Tibial artery (tissue), 4 donors: ENCODE results near the gene PDE11A.

Experiments used
- DNase-seq, 2 donors: peaks; one replicate each; pipeline ENCODE4 v3.0.0-alpha.2; 2019
- H3K27ac ChIP-seq, 2 donors: fragments of 200-600 bp; sonication (generic) in 1 of 2; 1 replicate in 1 of 2; 2 replicates in 1 of 2; pipeline ENCODE4 v1.5.1; 2018 to 2019; ENCODE audit warnings: mild to moderate bottlenecking in 1 of 2
- H3K27me3 ChIP-seq, 2 donors: fragments of 200-600 bp; sonication (generic) in 1 of 2; one replicate each; pipeline versions ENCODE4 v1.5.1 to v1.6.0; 2016 to 2019
- H3K36me3 ChIP-seq, 3 donors: fragments of 200-600 bp; sonication (generic) in 2 of 3; one replicate each; pipeline ENCODE4 v1.5.1; 2016 to 2019; ENCODE audit warnings: mild to moderate bottlenecking in 2 of 3
- H3K4me1 ChIP-seq, 4 donors: fragments of 200-600 bp; sonication (generic) in 2 of 4; 1 replicate in 3 of 4; 2 replicates in 1 of 4; pipeline ENCODE4 v1.5.1; 2016 to 2019
- H3K4me3 ChIP-seq, 2 donors: fragments of 200-600 bp; sonication (generic) in 1 of 2; 1 replicate in 1 of 2; 2 replicates in 1 of 2; pipeline ENCODE4 v1.5.1; 2018 to 2019; ENCODE audit warnings: mild to moderate bottlenecking in 2 of 2
- H3K9me3 ChIP-seq, 3 donors: fragments of 200-600 bp; sonication (generic) in 1 of 3; one replicate each; pipeline ENCODE4 v1.5.1; 2016 to 2019
- intact Hi-C: fragments of 100-400 bp; cut with DNase I; formaldehyde crosslinking; loops from one replicate; pipeline ENCODE4 v1.15.0; 2023; ENCODE audit warnings: low total_unique reads
- TF ChIP-seq, protein P1 (sequence below), 2 experiments: fragments of 200-600 bp in 1 of 2; fragments of 450-650 bp in 1 of 2; IDR thresholded peaks; one replicate each; pipeline ENCODE4 v1.5.1; 2017 to 2019; ENCODE audit warnings: antibody characterized with exemption in 2 of 2, mild to moderate bottlenecking in 1 of 2, moderate library complexity in 1 of 2

Gene PDE11A

GRCh38 chr2:178106053-178106452 lies 33.5 kb upstream of the PDE11A start:
- intact Hi-C loops = no loop called here
- no peak overlapping the region for H3K4me3 ChIP-seq
- H3K27me3 ChIP-seq = no peaks in the 10 kb centered on the region
- DNase-seq = no peak
- no peaks in the 10 kb centered on the region for H3K9me3 ChIP-seq
- no peaks in the 10 kb centered on the region for H3K4me1 ChIP-seq
- H3K36me3 ChIP-seq = no peaks in the 10 kb centered on the region
- TF ChIP-seq, protein P1, sequence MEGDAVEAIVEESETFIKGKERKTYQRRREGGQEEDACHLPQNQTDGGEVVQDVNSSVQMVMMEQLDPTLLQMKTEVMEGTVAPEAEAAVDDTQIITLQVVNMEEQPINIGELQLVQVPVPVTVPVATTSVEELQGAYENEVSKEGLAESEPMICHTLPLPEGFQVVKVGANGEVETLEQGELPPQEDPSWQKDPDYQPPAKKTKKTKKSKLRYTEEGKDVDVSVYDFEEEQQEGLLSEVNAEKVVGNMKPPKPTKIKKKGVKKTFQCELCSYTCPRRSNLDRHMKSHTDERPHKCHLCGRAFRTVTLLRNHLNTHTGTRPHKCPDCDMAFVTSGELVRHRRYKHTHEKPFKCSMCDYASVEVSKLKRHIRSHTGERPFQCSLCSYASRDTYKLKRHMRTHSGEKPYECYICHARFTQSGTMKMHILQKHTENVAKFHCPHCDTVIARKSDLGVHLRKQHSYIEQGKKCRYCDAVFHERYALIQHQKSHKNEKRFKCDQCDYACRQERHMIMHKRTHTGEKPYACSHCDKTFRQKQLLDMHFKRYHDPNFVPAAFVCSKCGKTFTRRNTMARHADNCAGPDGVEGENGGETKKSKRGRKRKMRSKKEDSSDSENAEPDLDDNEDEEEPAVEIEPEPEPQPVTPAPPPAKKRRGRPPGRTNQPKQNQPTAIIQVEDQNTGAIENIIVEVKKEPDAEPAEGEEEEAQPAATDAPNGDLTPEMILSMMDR (IDR thresholded peaks at IDR 0.05) = no peak
- no peak overlapping the region for H3K27ac ChIP-seq

DNA sequence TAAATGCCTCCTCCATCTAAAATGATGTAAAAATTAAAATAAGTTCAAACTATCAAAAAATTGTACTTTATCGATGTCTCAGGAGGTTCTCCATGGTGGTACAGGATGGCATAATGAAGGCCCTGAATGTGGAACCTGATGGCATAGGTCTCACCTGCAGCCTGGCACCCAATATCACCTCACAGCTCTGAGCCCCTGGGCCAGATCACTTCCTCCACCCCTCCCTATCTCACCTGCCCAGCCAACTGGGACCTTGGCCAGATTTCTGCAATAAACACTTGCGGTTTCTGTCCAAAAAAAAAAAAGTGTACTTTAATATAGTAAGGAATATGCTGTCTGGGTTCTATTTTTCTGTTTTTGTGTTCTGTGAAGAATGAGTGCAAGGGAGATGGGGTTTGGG lies 33.0 kb upstream of the PDE11A start:
- no peak overlapping the region for H3K4me3 ChIP-seq
- H3K9me3 ChIP-seq = no peaks in the 10 kb centered on the region
- TF ChIP-seq, protein P1 (IDR thresholded peaks at IDR 0.05) = no peak
- intact Hi-C loops = no loop called here
- H3K36me3 ChIP-seq = no peaks in the 10 kb centered on the region
- DNase-seq = no peak
- H3K27me3 ChIP-seq = no peaks in the 10 kb centered on the region
- H3K4me1 ChIP-seq = no peaks in the 10 kb centered on the region
- no peak overlapping the region for H3K27ac ChIP-seq

GRCh38 chr2:178101321-178102079 lies 28.9 kb upstream of the PDE11A start:
- DNase-seq = no peak
- no peaks in the 10 kb centered on the region for H3K4me1 ChIP-seq
- no peak overlapping the region for H3K4me3 ChIP-seq
- H3K36me3 ChIP-seq = no peaks in the 10 kb centered on the region
- intact Hi-C loops = no loop called here
- TF ChIP-seq, protein P1 (IDR thresholded peaks at IDR 0.05) = no peak
- no peaks in the 10 kb centered on the region for H3K27me3 ChIP-seq
- no peak overlapping the region for H3K27ac ChIP-seq
- no peaks in the 10 kb centered on the region for H3K9me3 ChIP-seq

DNA sequence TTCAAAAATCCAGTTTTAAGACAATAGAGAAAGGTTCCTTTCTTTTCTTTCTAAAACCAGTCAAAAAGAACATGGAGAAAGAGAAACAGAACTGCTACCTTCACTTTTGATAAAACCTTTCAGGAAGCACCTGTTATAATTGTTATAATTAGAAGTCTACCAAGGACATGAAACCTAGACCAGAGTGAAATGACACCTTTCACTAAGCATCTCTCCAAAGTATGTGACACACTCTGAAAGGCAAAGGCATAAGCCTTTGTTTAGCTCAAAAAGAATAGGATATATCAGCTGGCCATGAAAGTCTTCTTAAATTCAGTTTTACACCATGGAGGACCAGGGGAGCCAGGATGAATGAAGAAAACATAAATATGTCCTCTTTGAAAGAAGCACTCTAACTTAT lies 20.9 kb upstream of the PDE11A start:
- H3K9me3 ChIP-seq = no peaks in the 10 kb centered on the region
- no peak for DNase-seq
- TF ChIP-seq, protein P1 (IDR thresholded peaks at IDR 0.05) = no peak
- H3K27me3 ChIP-seq = no peaks in the 10 kb centered on the region
- no peak overlapping the region for H3K27ac ChIP-seq
- intact Hi-C loops = no loop called here
- no peak overlapping the region for H3K4me3 ChIP-seq
- no peaks in the 10 kb centered on the region for H3K36me3 ChIP-seq
- no peaks in the 10 kb centered on the region for H3K4me1 ChIP-seq

DNA sequence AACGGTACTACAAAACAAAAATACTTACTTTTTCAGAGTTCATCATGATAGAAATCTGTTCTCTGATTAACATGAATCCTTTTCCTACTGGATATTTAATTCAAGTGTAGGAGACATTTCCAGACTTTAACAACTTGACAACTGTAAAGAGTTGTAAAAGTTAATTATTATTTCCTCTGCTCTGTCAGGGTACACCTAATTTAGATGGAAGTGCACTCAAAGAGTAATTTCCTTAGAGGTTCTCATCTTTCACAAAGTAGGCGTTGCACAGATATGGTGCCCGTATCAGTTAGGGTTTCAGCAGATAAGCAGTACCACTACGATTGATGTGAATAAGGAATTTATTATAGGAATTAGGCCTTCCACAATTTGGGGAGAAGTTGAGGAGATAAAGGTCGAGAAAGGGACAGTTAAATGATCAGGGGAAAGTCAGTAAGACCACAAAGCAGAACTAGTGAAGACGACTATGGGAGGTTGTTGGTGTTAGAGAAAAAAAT lies 16.2 kb upstream of the PDE11A start:
- H3K27me3 ChIP-seq = no peaks in the 10 kb centered on the region
- no peak overlapping the region for H3K27ac ChIP-seq
- H3K36me3 ChIP-seq = no peaks in the 10 kb centered on the region
- TF ChIP-seq, protein P1 (IDR thresholded peaks at IDR 0.05) = no peak
- no peaks in the 10 kb centered on the region for H3K4me1 ChIP-seq
- intact Hi-C loops = no loop called here
- no peak for DNase-seq
- H3K4me3 ChIP-seq = no peak overlapping the region
- H3K9me3 ChIP-seq = no peaks in the 10 kb centered on the region
